ENCODE measurements around the gene KRT72. TPM values are rescaled to one million over a fixed set of nuclear protein-coding genes. Genes with fewer than 3 reads are reported as not detected.

Gene KRT72
- total RNA-seq, 1 experiment from 2014 or later = 0.17 TPM

GRCh38 chr12:52566847-52567291, 34.4 kb downstream of the KRT72 start:
- no peak overlapping the region for H2AFZ ChIP-seq (ENCODE audit: low read depth, low read length, poor library complexity, severe bottlenecking)
- no peaks in the 10 kb centered on the region for H3K27me3 ChIP-seq (ENCODE audit: insufficient read depth, low read length)
- no peaks in the 10 kb centered on the region for H3K36me3 ChIP-seq (ENCODE audit: control insufficient read depth in 1 of 2, insufficient read depth in 2 of 2, low read length in 2 of 2)
- CTCF ChIA-PET = no interaction called here
- H3K79me2 ChIP-seq (ENCODE audit: insufficient read depth, low read length) = no peaks in the 10 kb centered on the region
- no peak overlapping the region for H3K27ac ChIP-seq (ENCODE audit: low read depth, low read length)
- RAD21 ChIA-PET (ENCODE audit: low non-redundant PET in 1 of 2, low total read pairs in 2 of 2, uncharacterized antibody in 2 of 2, unreplicated experiment in 2 of 2) = no interaction called here
- no peaks in the 10 kb centered on the region for H3K9me2 ChIP-seq (ENCODE audit: insufficient read depth)
- H3K9me3 ChIP-seq (ENCODE audit: control insufficient read depth in 1 of 2, insufficient read depth in 1 of 2, low read depth in 1 of 2, low read length in 2 of 2) = no peaks in the 10 kb centered on the region
- no peak overlapping the region for H3K4me3 ChIP-seq (replicated peaks in 1 of 2; ENCODE audit: low read depth in 1 of 2, low read length in 2 of 2)
- no peak overlapping the region for H3K4me2 ChIP-seq (ENCODE audit: low read length)
- no peak for ATAC-seq
- TF ChIP-seq YY1 (IDR thresholded peaks at IDR 0.05; ENCODE audit: extremely low read depth, insufficient replicate concordance, low read depth, low read length) = no peak
- no peaks in the 10 kb centered on the region for H3K4me1 ChIP-seq (ENCODE audit: control insufficient read depth in 1 of 2, insufficient read depth in 2 of 2, low read length in 2 of 2)
- POLR2A ChIA-PET = no interaction called here
- no TSS peak for BruUV-seq (replicated peaks)
- intact Hi-C loops (cut with micrococcal nuclease) = no loop called here
- no peak overlapping the region for H3K9ac ChIP-seq (ENCODE audit: low read length)
- DNase-seq (ENCODE audit: low read depth, low spot score) = no peak
- no peaks in the 10 kb centered on the region for H4K20me1 ChIP-seq (ENCODE audit: insufficient read depth)

- Histone ChIP-seq H3K36me3 (ENCODE audit: control insufficient read depth in 1 of 2, insufficient read depth in 2 of 2, low read length in 2 of 2) (no peaks in the 10 kb centered on the region), H3K4me1 (ENCODE audit: control insufficient read depth in 1 of 2, insufficient read depth in 2 of 2, low read length in 2 of 2) (no peaks in the 10 kb centered on the region), H3K27ac (ENCODE audit: low read depth, low read length) (no peak overlapping the region), H3K4me3 (replicated peaks in 1 of 2; ENCODE audit: low read depth in 1 of 2, low read length in 2 of 2) (no peak overlapping the region), H4K20me1 (ENCODE audit: insufficient read depth) (no peaks in the 10 kb centered on the region), H3K9ac (ENCODE audit: low read length) (no peak overlapping the region), H3K9me2 (ENCODE audit: insufficient read depth) (no peaks in the 10 kb centered on the region), H2AFZ (ENCODE audit: low read depth, low read length, poor library complexity, severe bottlenecking) (no peak overlapping the region), H3K4me2 (ENCODE audit: low read length) (no peak overlapping the region), H3K27me3 (ENCODE audit: insufficient read depth, low read length) (no peaks in the 10 kb centered on the region), H3K9me3 (ENCODE audit: control insufficient read depth in 1 of 2, insufficient read depth in 1 of 2, low read depth in 1 of 2, low read length in 2 of 2) (no peaks in the 10 kb centered on the region), H3K79me2 (ENCODE audit: insufficient read depth, low read length) (no peaks in the 10 kb centered on the region)
- DNase-seq (ENCODE audit: low read depth, low spot score) (no peak), ATAC-seq (no peak)
- intact Hi-C loops (cut with micrococcal nuclease) = loop anchor here (5.0 kb wide), 1 partner anchor 167 kb away; no protein-coding TSS in a partner anchor
- TF ChIP-seq TCF7L2 (IDR thresholded peaks at IDR 0.05; ENCODE audit: borderline replicate concordance, extremely low read depth, insufficient read depth, insufficient read length) (no peak), ZBTB33 (IDR thresholded peaks at IDR 0.05; ENCODE audit: extremely low read depth, insufficient replicate concordance, low read length) (no peak), CBX3 (IDR thresholded peaks at IDR 0.05; ENCODE audit: low read depth) (no peak), POLR2AphosphoS5 (IDR thresholded peaks at IDR 0.05; ENCODE audit: low read depth, low read length) (no peak), ATF3 (IDR thresholded peaks at IDR 0.05) (no peak), SP1 (IDR thresholded peaks at IDR 0.05; ENCODE audit: low read depth) (no peak), JUND (IDR thresholded peaks at IDR 0.05) (no peak), EZH2 (IDR thresholded peaks at IDR 0.05) (no peak), RAD21 (IDR thresholded peaks at IDR 0.05; ENCODE audit: low read depth) (no peak), ZNF274 (IDR thresholded peaks at IDR 0.05; ENCODE audit: low read depth, low read length) (no peak), REST (IDR thresholded peaks at IDR 0.05; ENCODE audit: low read depth) (no peak), ZFX (IDR thresholded peaks at IDR 0.05) (no peak), MAX (IDR thresholded peaks at IDR 0.05) (no peak)
- no TSS peak for BruUV-seq (replicated peaks)
- RAD21 ChIA-PET (ENCODE audit: low non-redundant PET in 1 of 2, low total read pairs in 2 of 2, uncharacterized antibody in 2 of 2, unreplicated experiment in 2 of 2) = no interaction called here
- POLR2A ChIA-PET = no interaction called here
- CTCF ChIA-PET = no interaction called here
Observed at GRCh38 chr12:52564582-52564981, 36.7 kb downstream of the KRT72 start.

All from HCT116 (cell line).